ENCODE data around the gene DCDC2C. TPM values are rescaled to one million over a fixed set of nuclear protein-coding genes. Genes with fewer than 3 reads are reported as not detected.

DCDC2C gene
- total RNA-seq, 1 experiment from 2014 or later: not detected

DNA sequence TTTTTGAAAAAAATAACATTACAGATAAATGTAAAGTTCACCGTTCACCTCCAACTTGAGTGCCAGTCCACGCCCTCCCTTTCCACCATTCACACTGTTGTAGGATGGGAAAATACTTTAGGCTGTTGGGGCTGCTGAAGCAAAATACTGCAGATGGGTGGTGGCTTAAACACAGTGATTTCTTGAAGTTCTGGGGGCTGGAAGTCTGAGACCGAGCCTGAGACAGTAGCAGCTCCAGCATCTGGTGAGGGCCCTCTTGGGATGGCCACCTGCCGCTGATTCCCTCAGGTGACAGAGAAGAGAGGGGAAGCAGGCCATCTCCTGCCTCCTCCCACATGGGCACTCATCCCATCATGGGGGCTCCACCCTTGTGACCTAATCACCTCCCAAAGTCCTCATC lies 27.7 kb upstream of the DCDC2C start:
- DNase-seq (ENCODE audit: low read depth, low spot score): no peak
- H3K4me1 ChIP-seq (ENCODE audit: control insufficient read depth, insufficient read depth, low read length): no peaks in the 10 kb centered on the region
- in situ Hi-C loops (cut with HindIII; ENCODE audit: low pct_unique_long_range_greater_than_20kb, low sequenced_read_pairs) (no loop called here), intact Hi-C loops (cut with micrococcal nuclease; ENCODE audit: unreplicated experiment) (no loop called here)
- H3K9me3 ChIP-seq (ENCODE audit: control insufficient read depth, insufficient read depth, low read depth, low read length): no peaks in the 10 kb centered on the region
- H3K27ac ChIP-seq (ENCODE audit: low read length): no peak overlapping the region
- H3K36me3 ChIP-seq (ENCODE audit: control insufficient read depth, insufficient read depth, low read length): no peaks in the 10 kb centered on the region
- H3K27me3 ChIP-seq (ENCODE audit: control insufficient read depth, insufficient read depth, low read length): peaks cover 4% of the 10 kb centered on the region; the same call in 1 of the 2 replicates
- no peak for ATAC-seq
- ChIA-PET POLR2A (no interaction called here), CTCF (no interaction called here)
- no peak overlapping the region for H3K4me3 ChIP-seq (ENCODE audit: low read depth in 2 of 2, low read length in 2 of 2)
- TF ChIP-seq, protein P1, sequence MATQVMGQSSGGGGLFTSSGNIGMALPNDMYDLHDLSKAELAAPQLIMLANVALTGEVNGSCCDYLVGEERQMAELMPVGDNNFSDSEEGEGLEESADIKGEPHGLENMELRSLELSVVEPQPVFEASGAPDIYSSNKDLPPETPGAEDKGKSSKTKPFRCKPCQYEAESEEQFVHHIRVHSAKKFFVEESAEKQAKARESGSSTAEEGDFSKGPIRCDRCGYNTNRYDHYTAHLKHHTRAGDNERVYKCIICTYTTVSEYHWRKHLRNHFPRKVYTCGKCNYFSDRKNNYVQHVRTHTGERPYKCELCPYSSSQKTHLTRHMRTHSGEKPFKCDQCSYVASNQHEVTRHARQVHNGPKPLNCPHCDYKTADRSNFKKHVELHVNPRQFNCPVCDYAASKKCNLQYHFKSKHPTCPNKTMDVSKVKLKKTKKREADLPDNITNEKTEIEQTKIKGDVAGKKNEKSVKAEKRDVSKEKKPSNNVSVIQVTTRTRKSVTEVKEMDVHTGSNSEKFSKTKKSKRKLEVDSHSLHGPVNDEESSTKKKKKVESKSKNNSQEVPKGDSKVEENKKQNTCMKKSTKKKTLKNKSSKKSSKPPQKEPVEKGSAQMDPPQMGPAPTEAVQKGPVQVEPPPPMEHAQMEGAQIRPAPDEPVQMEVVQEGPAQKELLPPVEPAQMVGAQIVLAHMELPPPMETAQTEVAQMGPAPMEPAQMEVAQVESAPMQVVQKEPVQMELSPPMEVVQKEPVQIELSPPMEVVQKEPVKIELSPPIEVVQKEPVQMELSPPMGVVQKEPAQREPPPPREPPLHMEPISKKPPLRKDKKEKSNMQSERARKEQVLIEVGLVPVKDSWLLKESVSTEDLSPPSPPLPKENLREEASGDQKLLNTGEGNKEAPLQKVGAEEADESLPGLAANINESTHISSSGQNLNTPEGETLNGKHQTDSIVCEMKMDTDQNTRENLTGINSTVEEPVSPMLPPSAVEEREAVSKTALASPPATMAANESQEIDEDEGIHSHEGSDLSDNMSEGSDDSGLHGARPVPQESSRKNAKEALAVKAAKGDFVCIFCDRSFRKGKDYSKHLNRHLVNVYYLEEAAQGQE (IDR thresholded peaks at IDR 0.05; ENCODE audit: insufficient read depth in 1 of 2, low read depth in 2 of 2, low read length in 1 of 2): no peak
- BruUV-seq (replicated peaks): no TSS peak

DNA sequence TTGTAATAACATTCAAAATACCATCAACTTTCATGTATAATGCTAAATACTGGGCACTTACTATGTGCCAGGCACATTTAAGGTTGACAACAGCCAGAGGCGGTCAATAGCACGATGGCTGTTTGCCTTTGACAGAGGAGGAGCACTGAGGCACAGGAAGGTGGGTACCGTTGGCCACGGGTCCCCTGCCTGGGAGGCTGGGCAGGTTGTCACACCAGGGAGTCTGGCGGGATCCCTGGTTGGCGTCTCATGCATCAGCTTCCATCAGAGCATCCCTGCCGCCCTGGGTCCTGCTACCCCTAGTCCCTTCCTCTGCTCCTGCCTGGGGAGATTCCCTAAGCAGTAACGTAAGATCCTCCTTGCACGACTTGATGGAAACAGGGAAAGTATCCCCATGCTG lies 25.9 kb upstream of the DCDC2C start:
- no TSS peak for BruUV-seq (replicated peaks)
- intact Hi-C loops (cut with micrococcal nuclease; ENCODE audit: unreplicated experiment): no loop called here
- ATAC-seq: no peak
- no peak for DNase-seq (ENCODE audit: low read depth, low spot score)
- Histone ChIP-seq H3K27ac (ENCODE audit: low read length) (no peak overlapping the region), H3K4me1 (ENCODE audit: control insufficient read depth, insufficient read depth, low read length) (no peaks in the 10 kb centered on the region), H3K27me3 (ENCODE audit: control insufficient read depth, insufficient read depth, low read length) (peaks cover 4% of the 10 kb centered on the region; the same call in 1 of the 2 replicates), H3K4me3 (ENCODE audit: low read depth in 2 of 2, low read length in 2 of 2) (no peak overlapping the region), H3K9me3 (ENCODE audit: control insufficient read depth, insufficient read depth, low read depth, low read length) (no peaks in the 10 kb centered on the region), H3K36me3 (ENCODE audit: control insufficient read depth, insufficient read depth, low read length) (no peaks in the 10 kb centered on the region)
- ChIA-PET CTCF (no interaction called here), POLR2A (no interaction called here)
- TF ChIP-seq SIN3A (IDR thresholded peaks at IDR 0.05; ENCODE audit: borderline replicate concordance, insufficient read depth, low read depth, low read length) (no peak), TCF7L2 (IDR thresholded peaks at IDR 0.05; ENCODE audit: low read depth, low read length) (no peak), POLR2AphosphoS5 (IDR thresholded peaks at IDR 0.05; ENCODE audit: low read depth, low read length) (no peak)
- TF ChIP-seq, protein P2, sequence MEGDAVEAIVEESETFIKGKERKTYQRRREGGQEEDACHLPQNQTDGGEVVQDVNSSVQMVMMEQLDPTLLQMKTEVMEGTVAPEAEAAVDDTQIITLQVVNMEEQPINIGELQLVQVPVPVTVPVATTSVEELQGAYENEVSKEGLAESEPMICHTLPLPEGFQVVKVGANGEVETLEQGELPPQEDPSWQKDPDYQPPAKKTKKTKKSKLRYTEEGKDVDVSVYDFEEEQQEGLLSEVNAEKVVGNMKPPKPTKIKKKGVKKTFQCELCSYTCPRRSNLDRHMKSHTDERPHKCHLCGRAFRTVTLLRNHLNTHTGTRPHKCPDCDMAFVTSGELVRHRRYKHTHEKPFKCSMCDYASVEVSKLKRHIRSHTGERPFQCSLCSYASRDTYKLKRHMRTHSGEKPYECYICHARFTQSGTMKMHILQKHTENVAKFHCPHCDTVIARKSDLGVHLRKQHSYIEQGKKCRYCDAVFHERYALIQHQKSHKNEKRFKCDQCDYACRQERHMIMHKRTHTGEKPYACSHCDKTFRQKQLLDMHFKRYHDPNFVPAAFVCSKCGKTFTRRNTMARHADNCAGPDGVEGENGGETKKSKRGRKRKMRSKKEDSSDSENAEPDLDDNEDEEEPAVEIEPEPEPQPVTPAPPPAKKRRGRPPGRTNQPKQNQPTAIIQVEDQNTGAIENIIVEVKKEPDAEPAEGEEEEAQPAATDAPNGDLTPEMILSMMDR (IDR thresholded peaks at IDR 0.05): no peak
- TF ChIP-seq, protein P1 (IDR thresholded peaks at IDR 0.05; ENCODE audit: insufficient read depth in 1 of 2, low read depth in 2 of 2, low read length in 1 of 2): no peak
- in situ Hi-C loops (cut with HindIII; ENCODE audit: low pct_unique_long_range_greater_than_20kb, low sequenced_read_pairs): no loop called here

All from Panc1 (cell line).